ENCODE measurements around the gene EFS.

The EFS gene

GRCh38 chr14:23357261-23357660 is 7.7 kb downstream of the EFS start:
- DNase-seq (ENCODE audit: insufficient read length, low spot score) = no peak
- TF ChIP-seq PAX5 (IDR thresholded peaks at IDR 0.05; ENCODE audit: insufficient read depth, low read length, severe bottlenecking) = no peak
- no peak for TF ChIP-seq TAF1 (IDR thresholded peaks at IDR 0.05; ENCODE audit: low read depth, low read length)
- no peak for TF ChIP-seq SPI1 (IDR thresholded peaks at IDR 0.05; ENCODE audit: low read depth, low read length)
- TF ChIP-seq POU2F2 (IDR thresholded peaks at IDR 0.05; ENCODE audit: low read depth, low read length) = no peak
- TF ChIP-seq POLR2A (IDR thresholded peaks at IDR 0.05; ENCODE audit: low read depth, low read length) = no peak
- TF ChIP-seq POLR2AphosphoS5 (IDR thresholded peaks at IDR 0.05; ENCODE audit: low read depth, low read length) = no peak
- no peak for FAIRE-seq

GRCh38 chr14:23356662-23357061 is 8.3 kb downstream of the EFS start:
- FAIRE-seq (no peak), DNase-seq (ENCODE audit: insufficient read length, low spot score) (no peak)
- TF ChIP-seq POU2F2 (IDR thresholded peaks at IDR 0.05; ENCODE audit: low read depth, low read length) (no peak), TAF1 (IDR thresholded peaks at IDR 0.05; ENCODE audit: low read depth, low read length) (no peak), PAX5 (IDR thresholded peaks at IDR 0.05; ENCODE audit: insufficient read depth, low read length, severe bottlenecking) (no peak), POLR2A (IDR thresholded peaks at IDR 0.05; ENCODE audit: low read depth, low read length) (no peak)

- no peak for TF ChIP-seq TAF1 (IDR thresholded peaks at IDR 0.05; ENCODE audit: low read depth, low read length)
- no peak for TF ChIP-seq SPI1 (IDR thresholded peaks at IDR 0.05; ENCODE audit: low read depth, low read length)
- TF ChIP-seq PAX5 (IDR thresholded peaks at IDR 0.05; ENCODE audit: insufficient read depth, low read length, severe bottlenecking) = no peak
- TF ChIP-seq POLR2AphosphoS5 (IDR thresholded peaks at IDR 0.05; ENCODE audit: low read depth, low read length) = no peak
- TF ChIP-seq POLR2A (IDR thresholded peaks at IDR 0.05; ENCODE audit: low read depth, low read length) = no peak
- no peak for TF ChIP-seq POU2F2 (IDR thresholded peaks at IDR 0.05; ENCODE audit: low read depth, low read length)
- FAIRE-seq = no peak
These were observed 9.0 kb downstream of the EFS start for GRCh38 chr14:23355871-23356435.

DNA sequence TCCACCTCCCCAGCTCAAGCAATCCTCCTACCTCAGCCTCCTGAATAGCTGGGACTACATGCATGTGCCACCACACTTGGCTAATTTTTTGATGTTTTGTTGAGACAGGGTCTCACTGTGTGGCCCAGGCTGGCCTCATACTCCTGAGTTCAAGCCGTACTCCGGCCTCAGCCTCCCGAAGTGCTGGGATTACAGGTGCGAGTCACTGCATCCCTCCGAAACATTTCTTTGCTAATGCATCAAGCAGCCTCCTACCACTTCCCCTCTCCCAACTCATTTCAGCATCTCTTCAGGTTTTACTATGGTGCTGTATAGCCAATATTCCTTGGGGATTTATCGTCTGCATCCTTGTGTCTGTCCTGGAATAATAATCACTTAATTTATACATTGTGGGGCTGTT is 10.0 kb downstream of the EFS start:
- DNase-seq (ENCODE audit: insufficient read length, low spot score) = no peak
- no peak for FAIRE-seq
- TF ChIP-seq SPI1 (IDR thresholded peaks at IDR 0.05; ENCODE audit: low read depth, low read length) (no peak), POLR2AphosphoS5 (IDR thresholded peaks at IDR 0.05; ENCODE audit: low read depth, low read length) (no peak), TAF1 (IDR thresholded peaks at IDR 0.05; ENCODE audit: low read depth, low read length) (no peak), POLR2A (IDR thresholded peaks at IDR 0.05; ENCODE audit: low read depth, low read length) (no peak), PAX5 (IDR thresholded peaks at IDR 0.05; ENCODE audit: insufficient read depth, low read length, severe bottlenecking) (no peak), POU2F2 (IDR thresholded peaks at IDR 0.05; ENCODE audit: low read depth, low read length) (no peak)

More at GRCh38 chr14:23355871-23356435, 9.0 kb downstream of the EFS start:
- no peak for DNase-seq (ENCODE audit: insufficient read length, low spot score)

- no peak for FAIRE-seq
These were observed 11.6 kb downstream of the EFS start for GRCh38 chr14:23353433-23353780.

GRCh38 chr14:23352506-23353432 is 12.2 kb downstream of the EFS start, which contains the start of gene SLC22A17:
Gene SLC22A17 (minus strand): TSS chr14:23352887.
- no peak for FAIRE-seq
- DNase-seq (ENCODE audit: insufficient read length, low spot score) = no peak

More at GRCh38 chr14:23353433-23353780, 11.6 kb downstream of the EFS start:
- TF ChIP-seq POLR2AphosphoS5 (IDR thresholded peaks at IDR 0.05; ENCODE audit: low read depth, low read length) (no peak), POU2F2 (IDR thresholded peaks at IDR 0.05; ENCODE audit: low read depth, low read length) (no peak), TAF1 (IDR thresholded peaks at IDR 0.05; ENCODE audit: low read depth, low read length) (no peak), POLR2A (IDR thresholded peaks at IDR 0.05; ENCODE audit: low read depth, low read length) (no peak), SPI1 (IDR thresholded peaks at IDR 0.05; ENCODE audit: low read depth, low read length) (no peak), PAX5 (IDR thresholded peaks at IDR 0.05; ENCODE audit: insufficient read depth, low read length, severe bottlenecking) (no peak)
- DNase-seq (ENCODE audit: insufficient read length, low spot score) = no peak

DNA sequence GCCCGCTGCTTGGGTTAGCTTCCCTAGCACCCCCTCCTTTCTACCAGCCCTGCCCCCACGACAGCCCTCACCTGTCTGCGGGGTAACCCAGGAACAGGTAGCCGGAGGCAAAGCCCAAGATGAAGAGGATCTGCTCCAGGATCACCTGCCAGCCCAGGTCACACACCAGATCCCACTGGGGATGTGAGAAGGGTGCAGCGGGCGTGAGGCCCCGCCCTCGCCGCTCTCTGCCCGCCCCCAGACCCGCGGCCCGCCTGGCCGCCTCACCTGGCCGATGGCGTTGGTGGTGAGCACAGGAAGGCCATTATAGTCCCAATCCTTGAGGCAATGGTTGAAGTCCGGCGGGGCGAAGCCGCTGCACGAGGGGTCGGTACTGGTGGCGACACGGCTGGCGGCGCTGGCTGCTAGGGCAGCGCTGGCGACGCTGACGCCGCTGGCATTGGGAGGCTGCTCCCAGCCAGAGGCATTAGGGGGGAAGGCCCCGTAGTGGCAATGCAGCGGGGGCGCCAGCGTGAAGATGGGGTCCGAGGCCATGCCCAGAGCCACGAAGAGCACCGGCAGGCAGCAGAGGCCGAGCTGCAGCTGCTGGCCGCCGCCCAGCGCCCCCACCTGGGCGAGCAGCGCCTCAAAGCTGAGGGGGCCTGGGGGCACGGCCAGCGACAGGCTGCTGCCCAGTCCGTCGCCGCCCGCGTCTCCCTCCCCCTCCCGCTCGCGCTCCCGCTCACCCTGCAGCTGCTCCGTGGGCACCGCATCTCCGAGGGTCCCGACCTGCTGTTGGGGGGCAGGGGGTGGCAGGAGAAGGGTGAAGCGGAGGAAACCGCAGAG is 13.1 kb downstream of the EFS start:
- DNase-seq (ENCODE audit: insufficient read length, low spot score) (no peak), FAIRE-seq (no peak)
- TF ChIP-seq POU2F2 (IDR thresholded peaks at IDR 0.05; ENCODE audit: low read depth, low read length) (no peak), POLR2A (IDR thresholded peaks at IDR 0.05; ENCODE audit: low read depth, low read length) (no peak), POLR2AphosphoS5 (IDR thresholded peaks at IDR 0.05; ENCODE audit: low read depth, low read length) (no peak), SPI1 (IDR thresholded peaks at IDR 0.05; ENCODE audit: low read depth, low read length) (no peak), TAF1 (IDR thresholded peaks at IDR 0.05; ENCODE audit: low read depth, low read length) (no peak), PAX5 (IDR thresholded peaks at IDR 0.05; ENCODE audit: insufficient read depth, low read length, severe bottlenecking) (no peak)

More at GRCh38 chr14:23352506-23353432, 12.2 kb downstream of the EFS start, which contains the start of gene SLC22A17:
- TF ChIP-seq POLR2A (IDR thresholded peaks at IDR 0.05; ENCODE audit: low read depth, low read length) = no peak
- no peak for TF ChIP-seq POU2F2 (IDR thresholded peaks at IDR 0.05; ENCODE audit: low read depth, low read length)
- no peak for TF ChIP-seq PAX5 (IDR thresholded peaks at IDR 0.05; ENCODE audit: insufficient read depth, low read length, severe bottlenecking)
- TF ChIP-seq SPI1 (IDR thresholded peaks at IDR 0.05; ENCODE audit: low read depth, low read length) = no peak
- no peak for TF ChIP-seq POLR2AphosphoS5 (IDR thresholded peaks at IDR 0.05; ENCODE audit: low read depth, low read length)
- no peak for TF ChIP-seq TAF1 (IDR thresholded peaks at IDR 0.05; ENCODE audit: low read depth, low read length)

- TF ChIP-seq TAF1 (IDR thresholded peaks at IDR 0.05; ENCODE audit: low read depth, low read length) = no peak
- TF ChIP-seq SPI1 (IDR thresholded peaks at IDR 0.05; ENCODE audit: low read depth, low read length) = no peak
- TF ChIP-seq POLR2A (IDR thresholded peaks at IDR 0.05; ENCODE audit: low read depth, low read length) = no peak
- TF ChIP-seq PAX5 (IDR thresholded peaks at IDR 0.05; ENCODE audit: insufficient read depth, low read length, severe bottlenecking) = no peak
- no peak for TF ChIP-seq POU2F2 (IDR thresholded peaks at IDR 0.05; ENCODE audit: low read depth, low read length)
- no peak for TF ChIP-seq POLR2AphosphoS5 (IDR thresholded peaks at IDR 0.05; ENCODE audit: low read depth, low read length)
- FAIRE-seq (no peak), DNase-seq (ENCODE audit: insufficient read length, low spot score) (no peak)
These were observed 15.7 kb downstream of the EFS start for GRCh38 chr14:23349156-23349845.
